IMR-90 (cell line): ENCODE measurements around the gene EMC8. TPM values are rescaled to one million over a fixed set of nuclear protein-coding genes. Genes with fewer than 3 reads are reported as not detected.
A peak's percentile ranks its signal among the peaks of the same experiment; 100 is the strongest.

Experiments used
- ATAC-seq: fragments of 200-7000 bp; cut with Tn5 transposase; 2 replicates; pipeline ENCODE4 v1.9.1; 2020; ENCODE audit warnings: low read depth, mild to moderate bottlenecking, moderate library complexity
- BruUV-seq: library from RNA; stranded (reverse); fragments of 400-500 nt; replicated peaks from 2 replicates; lab custom pipeline; 2021; lab: Mats Ljungman, UMichigan
- CTCF ChIA-PET: fragments of 300-600 bp; formaldehyde crosslinking; extraction: SDS; loops from one replicate; lab custom pipeline; 2021; ENCODE audit warnings: antibody characterized with exemption; lab: Yijun Ruan, JAX
- POLR2A ChIA-PET: fragments of 300-600 bp; sonication (Branson Sonifier 250); formaldehyde crosslinking; loops from one replicate; lab custom pipeline; 2022; ENCODE audit warnings: antibody characterized with exemption; ENCODE audit not compliant: unreplicated experiment; lab: Charles Lee
- DNase-seq: peaks from one replicate; pipeline ENCODE4 v3.0.0; 2013
- H2AFZ ChIP-seq: replicated peaks from 2 replicates; pipeline ENCODE3; 2013; ENCODE audit warnings: low read length, mild to moderate bottlenecking; ENCODE audit not compliant: poor library complexity
- H2AK5ac ChIP-seq: 2 replicates; pipeline ENCODE4 v1.6.1; 2013; ENCODE audit warnings: low read depth, low read length, inconsistent platforms
- H2AK9ac ChIP-seq: replicated peaks from 2 replicates; pipeline ENCODE3; 2013; ENCODE audit warnings: mild to moderate bottlenecking, low read depth, low read length, moderate library complexity; ENCODE audit not compliant: poor library complexity
- H2BK120ac ChIP-seq: 2 replicates; pipeline ENCODE4 v1.6.1; 2013; ENCODE audit warnings: low read depth, low read length, inconsistent platforms
- H2BK15ac ChIP-seq: 3 replicates; pipeline ENCODE4 v1.6.1; 2013; ENCODE audit warnings: low read depth, low read length, inconsistent platforms
- H2BK20ac ChIP-seq: 2 replicates; pipeline ENCODE4 v1.6.1; 2013; ENCODE audit warnings: low read depth, mild to moderate bottlenecking, inconsistent platforms, low read length, moderate library complexity
- H2BK5ac ChIP-seq: 2 replicates; pipeline ENCODE4 v1.6.1; 2013; ENCODE audit warnings: mild to moderate bottlenecking, low read depth, low read length, inconsistent platforms; ENCODE audit not compliant: poor library complexity, severe bottlenecking
- H3K14ac ChIP-seq: replicated peaks from 2 replicates; pipeline ENCODE4 v1.6.1; 2013; ENCODE audit warnings: low read depth, low read length, inconsistent platforms
- H3K18ac ChIP-seq: 2 replicates; pipeline ENCODE4 v1.6.1; 2013; ENCODE audit warnings: low read depth, low read length, control low read depth
- H3K23ac ChIP-seq: 2 replicates; pipeline ENCODE4 v1.6.1; 2013; ENCODE audit warnings: low read depth, low read length, inconsistent platforms
- H3K27ac ChIP-seq: 2 replicates; pipeline ENCODE4 v1.5.1; 2013; ENCODE audit warnings: mild to moderate bottlenecking, control low read depth, low read length; ENCODE audit not compliant: insufficient read depth
- H3K27me3 ChIP-seq: 2 replicates; pipeline ENCODE4 v1.6.1; 2013; ENCODE audit warnings: low read length; ENCODE audit not compliant: control insufficient read depth, insufficient read depth
- H3K36me3 ChIP-seq: 2 replicates; pipeline ENCODE4 v1.6.1; 2013; ENCODE audit warnings: low read length, mixed read lengths; ENCODE audit not compliant: control insufficient read depth, insufficient read depth
- H3K4ac ChIP-seq: 2 replicates; pipeline ENCODE4 v1.6.1; 2013; ENCODE audit warnings: low read depth, low read length, inconsistent platforms
- H3K4me1 ChIP-seq: 2 replicates; pipeline ENCODE4 v1.6.1; 2013; ENCODE audit warnings: low read length, mixed read lengths; ENCODE audit not compliant: control insufficient read depth, insufficient read depth
- H3K4me2 ChIP-seq: 2 replicates; pipeline ENCODE4 v1.6.1; 2013; ENCODE audit warnings: low read depth, mild to moderate bottlenecking, control low read depth, low read length, moderate library complexity
- H3K4me3 ChIP-seq: 2 replicates; pipeline ENCODE4 v1.5.1; 2013; ENCODE audit warnings: low read depth, mild to moderate bottlenecking, control low read depth, low read length, moderate library complexity; ENCODE audit not compliant: insufficient read depth
- H3K56ac ChIP-seq: 2 replicates; pipeline ENCODE4 v1.6.1; 2013; ENCODE audit warnings: low read length, inconsistent platforms; ENCODE audit not compliant: insufficient read depth; ENCODE audit errors: extremely low read depth
- H3K79me1 ChIP-seq, 2 experiments: 2 replicates each; pipeline ENCODE4 v1.6.1; 2013; ENCODE audit warnings: low read length in 2 of 2, inconsistent platforms in 1 of 2, low read depth in 1 of 2
- H3K9ac ChIP-seq: 2 replicates; pipeline ENCODE4 v1.6.1; 2013; ENCODE audit warnings: low read depth, low read length, control low read depth
- H3K9me1 ChIP-seq: 2 replicates; pipeline ENCODE4 v1.6.1; 2013; ENCODE audit warnings: low read length, inconsistent platforms; ENCODE audit not compliant: insufficient read depth
- H3K9me3 ChIP-seq: 2 replicates; pipeline ENCODE4 v1.6.1; 2013; ENCODE audit warnings: low read length; ENCODE audit not compliant: control insufficient read depth, insufficient read depth
- H4K20me1 ChIP-seq: 2 replicates; pipeline ENCODE4 v1.6.1; 2013; ENCODE audit warnings: low read length, inconsistent platforms; ENCODE audit not compliant: insufficient read depth
- H4K5ac ChIP-seq: 2 replicates; pipeline ENCODE4 v1.6.1; 2013; ENCODE audit warnings: mild to moderate bottlenecking, low read depth, low read length, control low read depth
- H4K8ac ChIP-seq, 2 experiments: 2 replicates each; pipeline ENCODE4 v1.6.1; 2013; ENCODE audit warnings: low read depth in 2 of 2, low read length in 2 of 2, control low read depth in 1 of 2, inconsistent platforms in 1 of 2
- H4K91ac ChIP-seq: 2 replicates; pipeline ENCODE4 v1.6.1; 2013; ENCODE audit warnings: low read depth, low read length, inconsistent platforms; ENCODE audit not compliant: insufficient read depth
- BHLHE40 ChIP-seq: fragments of 150-350 bp; IDR thresholded peaks from 2 replicates; pipeline ENCODE4 v1.6.1; 2016; ENCODE audit warnings: mild to moderate bottlenecking, low read depth, low read length
- CEBPB ChIP-seq: IDR thresholded peaks from 2 replicates; pipeline ENCODE4 v1.6.1; 2012; ENCODE audit warnings: low read depth, low read length, improper control_type of control experiment
- CHD1 ChIP-seq: IDR thresholded peaks from 2 replicates; pipeline ENCODE4 v1.6.1; 2012; ENCODE audit warnings: low read depth, low read length, improper control_type of control experiment
- MXI1 ChIP-seq: IDR thresholded peaks from 2 replicates; pipeline ENCODE4 v1.6.1; 2012; ENCODE audit warnings: low read depth, mild to moderate bottlenecking, low read length, moderate library complexity, borderline replicate concordance
- RAD21 ChIP-seq: IDR thresholded peaks from 2 replicates; pipeline ENCODE4 v1.6.1; 2012; ENCODE audit warnings: low read length, improper control_type of control experiment
- RCOR1 ChIP-seq: IDR thresholded peaks from 2 replicates; pipeline ENCODE4 v1.6.1; 2012; ENCODE audit warnings: mild to moderate bottlenecking, low read length, improper control_type of control experiment; ENCODE audit not compliant: insufficient replicate concordance
- WGBS, 2 experiments: methylation state at CpG; one replicate each; pipeline versions ENCODE4 v1.1.5 to v1.1.7; 2013; ENCODE audit warnings: missing lambda C conversion rate in 2 of 2; ENCODE audit not compliant: insufficient read length in 1 of 2; ENCODE audit errors: extremely low coverage in 2 of 2; 5-methylcytosine and 5-hydroxymethylcytosine counted together
- dilution Hi-C: fragments of 300-500 bp; cut with HindIII; formaldehyde crosslinking; loops from one replicate; pipeline ENCODE4 v1.14.3; 2018; ENCODE audit warnings: low sequenced_read_pairs; ENCODE audit not compliant: unreplicated experiment
- in situ Hi-C: fragments of 300-500 bp; cut with MboI; formaldehyde crosslinking; loops from 3 replicates; pipeline ENCODE4 v1.14.3; 2019; ENCODE audit warnings: low sequenced_read_pairs, inconsistent platforms, mixed read lengths
- intact Hi-C: fragments of 100-400 bp; cut with micrococcal nuclease; formaldehyde crosslinking; loops from 2 replicates; pipeline ENCODE4 v1.10.0; 2022
- polyA plus RNA-seq, 3 experiments: library from polyadenylated mRNA; depleted of rRNA; stranded (reverse); fragments of >200 nt; gene quantifications; 2 replicates each; pipeline ENCODE4 v1.2.3, GENCODE V29; 2012; ENCODE audit warnings: low replicate concordance in 1 of 3
- total RNA-seq: library from RNA; depleted of rRNA; stranded (reverse); fragments of >200 nt; gene quantifications from 2 replicates; pipeline ENCODE4 v1.2.3, GENCODE V29; 2012
- TF ChIP-seq, protein P1 (sequence below): conservative IDR thresholded peaks from 2 replicates; pipeline ENCODE4 v1.5.1; 2012; ENCODE audit warnings: mild to moderate bottlenecking, low read depth, low read length, improper control_type of control experiment
- TF ChIP-seq, protein P2 (sequence below): fragments of 150-350 bp; IDR thresholded peaks from 2 replicates; pipeline ENCODE4 v1.6.1; 2017; ENCODE audit warnings: mild to moderate bottlenecking, antibody characterized with exemption, low read length, low read depth

The EMC8 gene
- total and polyA plus RNA-seq, 2 of the 4 experiments (the other 2 are of a cell fraction) = 23.7 to 48.9 TPM

DNA sequence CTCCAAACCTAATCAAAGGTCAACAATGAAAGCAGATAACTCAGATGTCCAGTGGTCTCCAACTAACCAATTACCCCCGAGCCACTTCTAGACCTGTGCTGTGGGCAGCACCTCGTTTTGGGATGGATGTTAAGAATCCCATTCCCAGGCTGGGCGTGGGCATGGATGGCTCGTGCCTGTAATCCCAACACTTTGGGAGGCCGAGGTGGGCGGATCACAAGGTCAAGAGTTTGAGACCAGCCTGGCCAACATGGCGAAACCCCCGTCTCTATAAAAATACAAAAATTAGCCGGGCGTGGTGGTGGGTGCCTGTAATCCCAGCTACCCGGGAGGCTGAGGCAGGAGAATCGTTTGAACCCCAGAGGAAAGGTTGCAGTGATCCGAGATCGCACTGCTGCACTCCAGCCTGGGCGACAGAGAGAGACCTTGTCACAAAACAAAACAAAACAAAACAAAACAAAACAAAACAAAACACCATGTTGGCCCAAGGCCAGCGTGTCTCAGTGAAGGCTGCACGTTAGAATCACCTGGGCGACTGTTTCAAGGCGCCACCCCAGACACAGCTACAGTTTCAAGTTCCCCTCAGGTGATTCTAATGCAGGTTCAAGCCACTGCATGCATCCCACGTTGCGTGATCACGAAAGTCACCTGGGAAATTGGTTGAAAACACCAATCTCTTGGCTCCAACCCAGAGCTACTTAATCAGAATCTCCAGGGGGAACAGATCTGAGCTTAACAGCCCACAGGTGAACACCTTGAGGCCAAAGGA, 21.4 kb upstream of the EMC8 start (continued):
- TF ChIP-seq, protein P1, sequence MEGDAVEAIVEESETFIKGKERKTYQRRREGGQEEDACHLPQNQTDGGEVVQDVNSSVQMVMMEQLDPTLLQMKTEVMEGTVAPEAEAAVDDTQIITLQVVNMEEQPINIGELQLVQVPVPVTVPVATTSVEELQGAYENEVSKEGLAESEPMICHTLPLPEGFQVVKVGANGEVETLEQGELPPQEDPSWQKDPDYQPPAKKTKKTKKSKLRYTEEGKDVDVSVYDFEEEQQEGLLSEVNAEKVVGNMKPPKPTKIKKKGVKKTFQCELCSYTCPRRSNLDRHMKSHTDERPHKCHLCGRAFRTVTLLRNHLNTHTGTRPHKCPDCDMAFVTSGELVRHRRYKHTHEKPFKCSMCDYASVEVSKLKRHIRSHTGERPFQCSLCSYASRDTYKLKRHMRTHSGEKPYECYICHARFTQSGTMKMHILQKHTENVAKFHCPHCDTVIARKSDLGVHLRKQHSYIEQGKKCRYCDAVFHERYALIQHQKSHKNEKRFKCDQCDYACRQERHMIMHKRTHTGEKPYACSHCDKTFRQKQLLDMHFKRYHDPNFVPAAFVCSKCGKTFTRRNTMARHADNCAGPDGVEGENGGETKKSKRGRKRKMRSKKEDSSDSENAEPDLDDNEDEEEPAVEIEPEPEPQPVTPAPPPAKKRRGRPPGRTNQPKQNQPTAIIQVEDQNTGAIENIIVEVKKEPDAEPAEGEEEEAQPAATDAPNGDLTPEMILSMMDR = no peak

GRCh38 chr16:85819771-85820170, 20.4 kb upstream of the EMC8 start:
- no peak overlapping the region for H4K8ac ChIP-seq
- H3K27ac ChIP-seq = no peak overlapping the region
- no peak overlapping the region for H4K5ac ChIP-seq
- peaks cover 3% of the 10 kb centered on the region; the same call in 1 of the 2 replicates for H3K4me1 ChIP-seq
- H3K23ac ChIP-seq = no peak overlapping the region
- no peaks in the 10 kb centered on the region for H3K79me1 ChIP-seq
- H3K9ac ChIP-seq = no peak overlapping the region
- H3K14ac ChIP-seq = no peak overlapping the region
- H3K9me1 ChIP-seq = 0 out of 2 replicates have a peak, but pooled peaks cover 6% of the 10 kb centered on the region
- H3K27me3 ChIP-seq = peaks cover 26% of the 10 kb centered on the region
- H4K20me1 ChIP-seq = no peaks in the 10 kb centered on the region
- WGBS, 2 experiments = 21% methylated on average over 4 of the region's 6 CpGs; no CpG with 5 or more reads in 1 of the 2 experiments
- no peak overlapping the region for H3K4me2 ChIP-seq
- H4K91ac ChIP-seq = no peak overlapping the region
- H3K18ac ChIP-seq = no peak overlapping the region
- ATAC-seq (0 out of 2 replicates have a peak, but pooled peaks have one; percentile 10), DNase-seq (no peak)
- H3K4ac ChIP-seq = no peak overlapping the region
- H2AFZ ChIP-seq = no peak overlapping the region
- no peak overlapping the region for H3K56ac ChIP-seq
- no peak overlapping the region for H2BK5ac ChIP-seq
- BruUV-seq = no TSS peak
- no peak overlapping the region for H2AK5ac ChIP-seq
- ChIA-PET POLR2A (no interaction called here), CTCF (interaction anchor here (0.6 to 2.8 kb wide), 10 partner anchors 9 to 212 kb away, joined by 3 to 16 read pairs (median 4); no protein-coding TSS in a partner anchor)
- no peak overlapping the region for H2BK120ac ChIP-seq
- intact Hi-C loops = loop anchor here (5.0 kb wide), 1 partner anchor 403 kb away; no protein-coding TSS in a partner anchor
- TF ChIP-seq CHD1 (no peak), RAD21 (no peak), BHLHE40 (no peak), RCOR1 (no peak), CEBPB (no peak), MXI1 (no peak)
- TF ChIP-seq, protein P2, sequence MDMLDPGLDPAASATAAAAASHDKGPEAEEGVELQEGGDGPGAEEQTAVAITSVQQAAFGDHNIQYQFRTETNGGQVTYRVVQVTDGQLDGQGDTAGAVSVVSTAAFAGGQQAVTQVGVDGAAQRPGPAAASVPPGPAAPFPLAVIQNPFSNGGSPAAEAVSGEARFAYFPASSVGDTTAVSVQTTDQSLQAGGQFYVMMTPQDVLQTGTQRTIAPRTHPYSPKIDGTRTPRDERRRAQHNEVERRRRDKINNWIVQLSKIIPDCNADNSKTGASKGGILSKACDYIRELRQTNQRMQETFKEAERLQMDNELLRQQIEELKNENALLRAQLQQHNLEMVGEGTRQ = no peak
- in situ Hi-C loops = loop anchor here (5.0 to 25.0 kb wide), 4 partner anchors 165 to 698 kb away; no protein-coding TSS in a partner anchor
- H3K4me3 ChIP-seq = no peak overlapping the region
- dilution Hi-C loops = no loop called here
- no peaks in the 10 kb centered on the region for H3K36me3 ChIP-seq
- no peaks in the 10 kb centered on the region for H3K9me3 ChIP-seq
- no peak overlapping the region for H2BK15ac ChIP-seq
- no peak overlapping the region for H2AK9ac ChIP-seq
- H2BK20ac ChIP-seq = no peak overlapping the region
